ENCODE results near the gene HECTD4. TPM values are rescaled to one million over a fixed set of nuclear protein-coding genes. Genes with fewer than 3 reads are reported as not detected.
"Not testable (repeated sequence)": the region's sequence is repeated elsewhere in the genome, so short reads cannot be mapped to it uniquely, and the experiment has no call there.

HECTD4 gene
- total RNA-seq, 2 experiments from 2014 or later: 22.2 to 23.8 TPM

GRCh38 chr12:112252184-112252583, 130.0 kb downstream of the HECTD4 start:
- ChIA-PET POLR2A (no interaction called here), CTCF (interaction anchor here (1.2 kb wide), 1 partner anchor 14 kb away, joined by 5 read pairs; no protein-coding TSS in a partner anchor)
- Mint-ChIP-seq H3K36me3 (ENCODE audit: low read depth) (peaks cover 7% of the 10 kb centered on the region), H3K4me3 (no peak overlapping the region), H3K9me3 (ENCODE audit: low read depth) (no peaks in the 10 kb centered on the region), H3K4me1 (no peaks in the 10 kb centered on the region), H3K27ac (no peak overlapping the region), H3K27me3 (no peaks in the 10 kb centered on the region)
- intact Hi-C loops (cut with DNase I, micrococcal nuclease): no loop called here
- DNase-seq (no peak), ATAC-seq (no peak)

- H3K9me3 Mint-ChIP-seq (ENCODE audit: low read depth); intact Hi-C loops (cut with DNase I, micrococcal nuclease); H3K4me3 Mint-ChIP-seq; H3K27ac Mint-ChIP-seq; H3K27me3 Mint-ChIP-seq; ATAC-seq; H3K4me1 Mint-ChIP-seq; POLR2A ChIA-PET; DNase-seq: not testable (repeated sequence)
- CTCF ChIA-PET: interaction anchor here (1.0 to 1.4 kb wide), 3 partner anchors 12 to 142 kb away, joined by 3 to 4 read pairs (median 4); no protein-coding TSS in a partner anchor
- H3K36me3 Mint-ChIP-seq (ENCODE audit: low read depth): peaks cover 17% of the 10 kb centered on the region
These were observed 137.3 kb downstream of the HECTD4 start for GRCh38 chr12:112244902-112245301.

DNA sequence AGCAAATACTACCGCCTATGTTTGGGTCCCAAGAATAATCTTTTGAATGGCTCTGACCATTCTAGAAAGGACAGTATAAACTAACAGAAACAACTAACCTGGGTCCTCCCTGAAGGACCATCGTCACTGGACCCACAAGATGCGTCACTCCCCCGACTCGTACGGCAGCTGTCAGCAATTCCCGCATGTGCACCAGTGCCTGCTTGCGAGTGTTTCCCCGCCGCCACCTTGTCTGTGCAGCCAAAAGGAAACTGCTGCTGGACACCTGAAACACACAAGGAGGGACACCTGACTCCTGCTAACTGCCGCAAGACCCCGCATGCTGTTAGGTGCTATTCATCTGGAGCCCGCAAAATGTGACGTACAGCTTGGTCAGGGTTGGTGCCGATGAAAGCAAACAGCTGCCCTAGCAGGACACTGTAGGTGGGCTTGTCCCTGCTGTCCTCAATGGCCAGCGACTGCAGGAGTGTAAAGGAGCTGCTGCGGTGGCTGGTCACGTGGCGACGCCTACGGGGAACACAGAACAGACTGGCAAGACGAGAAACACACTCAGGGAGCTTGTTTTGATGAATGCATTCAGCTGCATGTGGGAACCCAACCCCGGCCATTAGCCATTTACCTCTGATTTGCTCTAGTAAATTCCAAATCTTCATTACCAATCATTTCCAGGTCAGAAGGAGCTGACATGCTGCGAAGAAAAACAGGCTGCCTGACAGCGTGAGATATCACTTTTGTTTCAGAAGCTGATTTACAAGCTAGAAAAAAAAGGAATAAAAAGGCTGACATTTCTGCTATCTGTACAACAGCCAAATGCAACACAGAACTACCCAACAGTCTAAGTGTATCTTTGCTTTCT, 138.7 kb downstream of the HECTD4 start:
- ChIA-PET POLR2A (no interaction called here), CTCF (interaction anchor here (1.0 to 2.5 kb wide), 5 partner anchors 9 to 144 kb away, joined by 3 to 12 read pairs (median 4); no protein-coding TSS in a partner anchor)

DNA sequence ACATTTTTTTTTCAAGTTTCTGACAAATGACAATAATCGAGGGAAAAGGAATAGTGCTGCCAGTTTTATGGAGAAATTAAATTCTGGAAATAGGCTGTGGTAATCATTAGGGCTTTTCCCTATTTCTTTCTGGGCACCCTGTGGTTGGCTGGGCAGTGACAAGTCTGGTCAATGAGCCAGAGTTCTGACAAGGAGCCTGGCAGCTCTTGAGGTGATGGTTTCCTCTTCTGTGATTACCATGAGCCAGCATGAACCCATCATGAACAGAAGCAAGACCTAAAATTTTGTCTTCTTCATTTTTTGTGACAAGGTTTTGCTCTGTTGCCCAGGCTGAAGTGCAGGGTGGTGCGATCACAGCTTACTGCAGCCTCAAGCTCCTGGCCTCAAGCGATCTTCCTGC, 141.1 kb downstream of the HECTD4 start:
- H3K36me3 Mint-ChIP-seq (ENCODE audit: low read depth): peaks cover 19% of the 10 kb centered on the region
- no peak for ATAC-seq
- no peaks in the 10 kb centered on the region for H3K27me3 Mint-ChIP-seq
- CTCF ChIA-PET: interaction anchor here (2.5 kb wide), 1 partner anchor 145 kb away, joined by 12 read pairs; no protein-coding TSS in a partner anchor
- DNase-seq: no peak
- POLR2A ChIA-PET: no interaction called here
- no peaks in the 10 kb centered on the region for H3K9me3 Mint-ChIP-seq (ENCODE audit: low read depth)
- H3K4me3 Mint-ChIP-seq: no peak overlapping the region
- intact Hi-C loops (cut with DNase I, micrococcal nuclease): no loop called here
- H3K27ac Mint-ChIP-seq: no peak overlapping the region
- H3K4me1 Mint-ChIP-seq: no peaks in the 10 kb centered on the region

More for the DNA sequence above, 138.7 kb downstream of the HECTD4 start:
- intact Hi-C loops (cut with DNase I, micrococcal nuclease): no loop called here
- Mint-ChIP-seq H3K4me1 (no peaks in the 10 kb centered on the region), H3K9me3 (ENCODE audit: low read depth) (no peaks in the 10 kb centered on the region), H3K4me3 (no peak overlapping the region), H3K27me3 (no peaks in the 10 kb centered on the region), H3K36me3 (ENCODE audit: low read depth) (peaks cover 17% of the 10 kb centered on the region), H3K27ac (no peak overlapping the region)
- ATAC-seq (no peak), DNase-seq (no peak)

DNA sequence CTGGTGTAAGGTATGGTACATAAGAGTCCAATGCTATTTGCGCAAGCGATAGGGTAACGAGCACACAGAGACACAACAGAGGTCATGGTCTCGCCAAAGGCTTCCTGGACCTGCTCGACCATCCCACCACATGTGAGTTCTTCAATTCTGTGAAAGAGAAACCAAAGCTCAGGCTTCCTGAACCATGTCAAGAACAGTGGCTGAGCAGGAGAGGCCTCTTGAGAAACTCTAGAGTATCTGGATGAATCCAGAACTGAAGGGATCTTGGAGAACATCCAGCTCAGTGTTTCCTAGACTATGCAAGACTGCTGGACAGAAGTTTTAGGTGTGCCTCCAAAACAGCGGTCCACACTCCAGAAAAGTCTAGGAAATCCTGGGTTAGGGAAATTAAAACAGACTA, 142.3 kb downstream of the HECTD4 start:
- Mint-ChIP-seq H3K36me3 (ENCODE audit: low read depth) (peaks cover 21% of the 10 kb centered on the region), H3K9me3 (ENCODE audit: low read depth) (no peaks in the 10 kb centered on the region), H3K4me1 (no peaks in the 10 kb centered on the region), H3K27ac (no peak overlapping the region), H3K4me3 (no peak overlapping the region), H3K27me3 (no peaks in the 10 kb centered on the region)
- CTCF ChIA-PET: no interaction called here
- DNase-seq (no peak), ATAC-seq (no peak)
- intact Hi-C loops (cut with DNase I, micrococcal nuclease): no loop called here
- POLR2A ChIA-PET: interaction anchor here (0.6 kb wide), 1 partner anchor 20 kb away, joined by 8 read pairs; no protein-coding TSS in a partner anchor

- ATAC-seq: no peak
- DNase-seq: no peak
- POLR2A ChIA-PET: no interaction called here
- Mint-ChIP-seq H3K27me3 (no peaks in the 10 kb centered on the region), H3K27ac (no peak overlapping the region), H3K4me3 (no peak overlapping the region), H3K9me3 (ENCODE audit: low read depth) (no peaks in the 10 kb centered on the region), H3K36me3 (ENCODE audit: low read depth) (peaks cover 23% of the 10 kb centered on the region), H3K4me1 (no peaks in the 10 kb centered on the region)
- intact Hi-C loops (cut with DNase I, micrococcal nuclease): no loop called here
- CTCF ChIA-PET: no interaction called here
These were observed 143.2 kb downstream of the HECTD4 start for GRCh38 chr12:112239020-112239419.

GRCh38 chr12:112238441-112238840, 143.8 kb downstream of the HECTD4 start:
- Mint-ChIP-seq H3K27ac (no peak overlapping the region), H3K4me3 (no peak overlapping the region), H3K4me1 (no peaks in the 10 kb centered on the region), H3K36me3 (ENCODE audit: low read depth) (peaks cover 24% of the 10 kb centered on the region), H3K9me3 (ENCODE audit: low read depth) (no peaks in the 10 kb centered on the region), H3K27me3 (no peaks in the 10 kb centered on the region)
- no peak for ATAC-seq
- no peak for DNase-seq
- ChIA-PET POLR2A (interaction anchor here (0.7 kb wide), 1 partner anchor 334 kb away, joined by 3 read pairs; no protein-coding TSS in a partner anchor), CTCF (no interaction called here)
- intact Hi-C loops (cut with DNase I, micrococcal nuclease): no loop called here

- H3K4me3 Mint-ChIP-seq: no peak overlapping the region
These were observed 145.4 kb downstream of the HECTD4 start for GRCh38 chr12:112236786-112237185.

DNA sequence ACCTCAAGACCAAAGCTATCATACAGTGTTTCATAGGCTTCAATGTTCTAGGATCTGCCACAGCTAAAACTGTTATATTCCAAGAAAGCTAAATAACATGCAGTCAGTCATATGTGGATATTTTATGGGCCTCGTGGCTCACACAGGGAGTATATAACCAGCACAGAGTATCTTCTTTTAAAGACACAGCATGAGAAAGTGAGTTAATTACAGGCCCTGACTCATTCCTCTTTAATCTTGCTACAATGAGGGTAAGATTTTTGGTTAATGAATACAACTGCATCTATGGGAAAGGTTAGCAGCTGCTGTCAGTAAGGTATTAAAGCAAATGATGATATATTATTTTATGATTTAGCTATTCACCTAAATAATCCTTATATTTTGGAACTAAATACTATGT, 145.8 kb downstream of the HECTD4 start:
- POLR2A ChIA-PET: no interaction called here
- H3K9me3 Mint-ChIP-seq (ENCODE audit: low read depth): no peaks in the 10 kb centered on the region
- ATAC-seq: no peak

More at GRCh38 chr12:112236786-112237185, 145.4 kb downstream of the HECTD4 start:
- no peaks in the 10 kb centered on the region for H3K27me3 Mint-ChIP-seq
- intact Hi-C loops (cut with DNase I, micrococcal nuclease): no loop called here
- peaks cover 17% of the 10 kb centered on the region for H3K36me3 Mint-ChIP-seq (ENCODE audit: low read depth)
- no peaks in the 10 kb centered on the region for H3K4me1 Mint-ChIP-seq
- ATAC-seq (no peak), DNase-seq (no peak)
- no peaks in the 10 kb centered on the region for H3K9me3 Mint-ChIP-seq (ENCODE audit: low read depth)
- POLR2A ChIA-PET: no interaction called here
- CTCF ChIA-PET: interaction anchor here (1.7 kb wide), 1 partner anchor 150 kb away, joined by 4 read pairs; no protein-coding TSS in a partner anchor
- no peak overlapping the region for H3K27ac Mint-ChIP-seq

GRCh38 chr12:112234303-112234702, 147.9 kb downstream of the HECTD4 start:
- DNase-seq (no peak), ATAC-seq (no peak)
- Mint-ChIP-seq H3K4me1 (no peaks in the 10 kb centered on the region), H3K4me3 (no peak overlapping the region), H3K9me3 (ENCODE audit: low read depth) (no peaks in the 10 kb centered on the region), H3K27ac (no peak overlapping the region), H3K36me3 (ENCODE audit: low read depth) (peaks cover 25% of the 10 kb centered on the region), H3K27me3 (no peaks in the 10 kb centered on the region)
- intact Hi-C loops (cut with DNase I, micrococcal nuclease): no loop called here
- POLR2A ChIA-PET: no interaction called here
- CTCF ChIA-PET: interaction anchor here (0.6 to 1.3 kb wide), 4 partner anchors 9 to 311 kb away, joined by 3 to 4 read pairs (median 3); no protein-coding TSS in a partner anchor

More for the DNA sequence above, 145.8 kb downstream of the HECTD4 start:
- CTCF ChIA-PET: interaction anchor here (0.5 to 1.7 kb wide), 2 partner anchors 150 to 205 kb away, joined by 3 to 4 read pairs; no protein-coding TSS in a partner anchor
- Mint-ChIP-seq H3K4me1 (no peaks in the 10 kb centered on the region), H3K27me3 (no peaks in the 10 kb centered on the region), H3K36me3 (ENCODE audit: low read depth) (peaks cover 17% of the 10 kb centered on the region), H3K27ac (no peak overlapping the region), H3K4me3 (no peak overlapping the region)
- DNase-seq: no peak
- intact Hi-C loops (cut with DNase I, micrococcal nuclease): no loop called here

GRCh38 chr12:112233242-112233641, 149.0 kb downstream of the HECTD4 start:
- intact Hi-C loops (cut with DNase I, micrococcal nuclease): no loop called here
- ChIA-PET POLR2A (no interaction called here), CTCF (interaction anchor here (0.6 kb wide), 1 partner anchor 1192 kb away, joined by 3 read pairs; no protein-coding TSS in a partner anchor)
- H3K27ac Mint-ChIP-seq: no peak overlapping the region
- H3K4me3 Mint-ChIP-seq: no peak overlapping the region
- no peaks in the 10 kb centered on the region for H3K27me3 Mint-ChIP-seq
- ATAC-seq (no peak), DNase-seq (no peak)
- H3K36me3 Mint-ChIP-seq (ENCODE audit: low read depth): peaks cover 27% of the 10 kb centered on the region
- H3K9me3 Mint-ChIP-seq (ENCODE audit: low read depth): no peaks in the 10 kb centered on the region
- no peaks in the 10 kb centered on the region for H3K4me1 Mint-ChIP-seq

GRCh38 chr12:112230136-112230535, 152.1 kb downstream of the HECTD4 start:
- no peak overlapping the region for H3K4me3 Mint-ChIP-seq
- H3K36me3 Mint-ChIP-seq (ENCODE audit: low read depth): peaks cover 26% of the 10 kb centered on the region
- ChIA-PET CTCF (interaction anchor here (0.6 kb wide), 1 partner anchor 53 kb away, joined by 3 read pairs; no protein-coding TSS in a partner anchor), POLR2A (no interaction called here)
- ATAC-seq: no peak
- H3K27me3 Mint-ChIP-seq: no peaks in the 10 kb centered on the region
- intact Hi-C loops (cut with DNase I, micrococcal nuclease): no loop called here
- no peaks in the 10 kb centered on the region for H3K4me1 Mint-ChIP-seq
- no peak overlapping the region for H3K27ac Mint-ChIP-seq
- no peaks in the 10 kb centered on the region for H3K9me3 Mint-ChIP-seq (ENCODE audit: low read depth)
- no peak for DNase-seq

All from activated CD4-positive, alpha-beta T cell treated with anti-CD3 and anti-CD28 coated beads for 36 hours (primary cell).